SK-N-SH (cell line): Measurements from ENCODE around the gene MYL12A. TPM values are rescaled to one million over a fixed set of nuclear protein-coding genes. Genes with fewer than 3 reads are reported as not detected.
A peak's percentile ranks its signal among the peaks of the same experiment; 100 is the strongest.

Source experiments
- CTCF ChIA-PET: fragments of 300-600, 350-600 bp; formaldehyde crosslinking; extraction: SDS; loops from one replicate; lab custom pipeline; 2021; lab: Yijun Ruan, JAX
- POLR2A ChIA-PET: fragments of 350-600 bp; sonication (Branson Sonifier 250); formaldehyde crosslinking; extraction: SDS; loops from one replicate; lab custom pipeline; 2020; ENCODE audit warnings: antibody characterized with exemption, inconsistent platforms; lab: Yijun Ruan, JAX
- DNase-seq: peaks from one replicate; pipeline ENCODE4 v3.0.0; 2012
- H2AFZ ChIP-seq: fragments of 200-600 bp; sonication (generic); 2 replicates; pipeline ENCODE4 v1.8.1; 2016; ENCODE audit warnings: antibody characterized with exemption, mild to moderate bottlenecking, low read depth
- H3F3A ChIP-seq: fragments of 200-600 bp; sonication (generic); replicated peaks from 2 replicates; pipeline ENCODE3; 2016; ENCODE audit warnings: antibody characterized with exemption, mild to moderate bottlenecking; ENCODE audit not compliant: insufficient read depth
- H3K27ac ChIP-seq, 2 experiments: fragments of 200-500 bp in 1 of 2; fragments of 200-600 bp in 1 of 2; sonication (Bioruptor generic) in 1 of 2; sonication (generic), shearing (Covaris generic) in 1 of 2; 2 replicates each; pipeline versions ENCODE4 v1.5.1 to v1.6.1; 2014 to 2016; ENCODE audit warnings: low read depth in 2 of 2, inconsistent platforms in 1 of 2, low read length in 1 of 2, mild to moderate bottlenecking in 1 of 2, mixed read lengths in 1 of 2
- H3K27me3 ChIP-seq: fragments of 200-600 bp; sonication (generic), shearing (Covaris generic); 2 replicates; pipeline ENCODE4 v1.6.1; 2016; ENCODE audit warnings: mixed run types; ENCODE audit not compliant: insufficient read depth
- H3K36me3 ChIP-seq, 2 experiments: fragments of 200-500 bp in 1 of 2; fragments of 200-600 bp in 1 of 2; sonication (Bioruptor generic) in 1 of 2; sonication (generic) in 1 of 2; replicated peaks in 1 of 2; 2 replicates each; pipeline versions ENCODE3 to v1.5.1; 2014 to 2016; ENCODE audit warnings: low read length in 1 of 2, mild to moderate bottlenecking in 1 of 2; ENCODE audit not compliant: insufficient read depth in 2 of 2, control insufficient read depth in 1 of 2
- H3K4me1 ChIP-seq, 2 experiments: fragments of 200-500 bp in 1 of 2; fragments of 200-600 bp in 1 of 2; sonication (Bioruptor generic) in 1 of 2; sonication (generic), shearing (Covaris generic) in 1 of 2; 2 replicates each; pipeline versions ENCODE4 v1.5.1 to v1.6.1; 2014 to 2016; ENCODE audit warnings: low read depth in 1 of 2, low read length in 1 of 2, mixed run types in 1 of 2; ENCODE audit not compliant: insufficient read depth in 2 of 2, control insufficient read depth in 1 of 2
- H3K4me2 ChIP-seq: fragments of 200-600 bp; sonication (generic), shearing (Covaris generic); 2 replicates; pipeline ENCODE4 v1.6.1; 2017; ENCODE audit warnings: mixed run types
- H3K4me3 ChIP-seq, 2 experiments: fragments of 200-500 bp in 1 of 2; fragments of 200-600 bp in 1 of 2; sonication (Bioruptor generic) in 1 of 2; sonication (generic), shearing (Covaris generic) in 1 of 2; 2 replicates each; pipeline versions ENCODE4 v1.5.1 to v1.8.1; 2014 to 2016; ENCODE audit warnings: low read depth in 2 of 2, inconsistent platforms in 1 of 2, low read length in 1 of 2, mild to moderate bottlenecking in 1 of 2, mixed read lengths in 1 of 2, moderate library complexity in 1 of 2
- H3K79me2 ChIP-seq: fragments of 200-600 bp; sonication (generic); 2 replicates; pipeline ENCODE4 v1.8.1; 2017; ENCODE audit warnings: mild to moderate bottlenecking; ENCODE audit not compliant: insufficient read depth
- H3K9ac ChIP-seq: fragments of 200-600 bp; sonication (generic); 2 replicates; pipeline ENCODE4 v1.6.1; 2017; ENCODE audit warnings: mixed run types
- H3K9me2 ChIP-seq: fragments of 200-600 bp; sonication (generic); 2 replicates; pipeline ENCODE4 v1.6.1; 2017; ENCODE audit warnings: mixed run types
- H3K9me3 ChIP-seq: fragments of 200-600 bp; sonication (generic); 2 replicates; pipeline ENCODE4 v1.6.1; 2017; ENCODE audit warnings: mixed run types, mild to moderate bottlenecking, moderate library complexity
- H4K20me1 ChIP-seq: fragments of 200-600 bp; sonication (generic); 2 replicates; pipeline ENCODE4 v1.6.1; 2017; ENCODE audit warnings: mild to moderate bottlenecking, mixed run types; ENCODE audit not compliant: insufficient read depth
- CHD2 ChIP-seq: fragments of 150-350 bp; IDR thresholded peaks from 2 replicates; pipeline ENCODE4 v1.6.1; 2018; ENCODE audit warnings: low read length; ENCODE audit not compliant: partially characterized antibody
- FOSL2 ChIP-seq: IDR thresholded peaks from 2 replicates; pipeline ENCODE4 v1.4.0; 2012; ENCODE audit warnings: low read depth, mild to moderate bottlenecking, moderate library complexity, borderline replicate concordance
- GABPA ChIP-seq: IDR thresholded peaks from 2 replicates; pipeline ENCODE4 v1.4.0; 2012; ENCODE audit warnings: low read depth, mild to moderate bottlenecking
- MEF2A ChIP-seq: IDR thresholded peaks from 2 replicates; pipeline ENCODE4 v1.4.0; 2012; ENCODE audit warnings: low read depth, borderline replicate concordance
- MXI1 ChIP-seq: IDR thresholded peaks from 2 replicates; pipeline ENCODE4 v1.6.1; 2012; ENCODE audit warnings: mild to moderate bottlenecking, low read depth, low read length, improper control_type of control experiment
- NFIC ChIP-seq: IDR thresholded peaks from 2 replicates; pipeline ENCODE4 v1.4.0; 2012; ENCODE audit warnings: borderline replicate concordance
- NRF1 ChIP-seq: IDR thresholded peaks from 2 replicates; pipeline ENCODE4 v1.6.1; 2012; ENCODE audit warnings: low read depth, mild to moderate bottlenecking, low read length
- RAD21 ChIP-seq: IDR thresholded peaks from 2 replicates; pipeline ENCODE4 v1.6.1; 2012; ENCODE audit warnings: mild to moderate bottlenecking, low read length
- RFX5 ChIP-seq: IDR thresholded peaks from 2 replicates; pipeline ENCODE4 v1.6.1; 2012; ENCODE audit warnings: mild to moderate bottlenecking, improper control_type of control experiment, low read length
- RXRA ChIP-seq: IDR thresholded peaks from 2 replicates; pipeline ENCODE4 v1.4.0; 2012; ENCODE audit warnings: low read depth, mild to moderate bottlenecking, borderline replicate concordance
- TAF1 ChIP-seq: IDR thresholded peaks from 2 replicates; pipeline ENCODE4 v1.6.1; 2012; ENCODE audit warnings: low read depth, mild to moderate bottlenecking, low read length, moderate library complexity, borderline replicate concordance
- TCF12 ChIP-seq: IDR thresholded peaks from 2 replicates; pipeline ENCODE4 v1.4.0; 2012
- YY1 ChIP-seq: IDR thresholded peaks from 2 replicates; pipeline ENCODE4 v1.4.0; 2012; ENCODE audit warnings: low read depth, mild to moderate bottlenecking
- WGBS: methylation state at CpG from one replicate; pipeline ENCODE4 v1.1.6; 2017; ENCODE audit warnings: low lambda C conversion rate; 5-methylcytosine and 5-hydroxymethylcytosine counted together
- polyA plus RNA-seq, 3 experiments: library from polyadenylated mRNA; depleted of rRNA; stranded (reverse); fragments of >200 nt; gene quantifications; 2 replicates each; pipeline ENCODE4 v1.2.3, GENCODE V29; 2012
- TF ChIP-seq, protein P1 (sequence below): fragments of 150-350 bp; IDR thresholded peaks from 2 replicates; pipeline ENCODE4 v1.6.1; 2016; ENCODE audit warnings: mild to moderate bottlenecking, low read depth, low read length
- TF ChIP-seq, protein P2 (sequence below): IDR thresholded peaks from 2 replicates; pipeline ENCODE4 v1.4.0; 2012; ENCODE audit warnings: low read depth, borderline replicate concordance
- TF ChIP-seq, protein P3 (sequence below): IDR thresholded peaks from 2 replicates; pipeline ENCODE4; 2012
- TF ChIP-seq, protein P4 (sequence below): IDR thresholded peaks from 2 replicates; pipeline ENCODE4 v1.4.0; 2012; ENCODE audit warnings: low read depth
- TF ChIP-seq, protein P5 (sequence below): fragments of 150-350 bp; IDR thresholded peaks from 2 replicates; pipeline ENCODE4 v1.6.1; 2017; ENCODE audit warnings: antibody characterized with exemption, low read length, low read depth, borderline replicate concordance
- TF ChIP-seq, protein P6 (sequence below): IDR thresholded peaks from 2 replicates; pipeline ENCODE4 v1.4.0; 2012; ENCODE audit warnings: low read depth, borderline replicate concordance

The MYL12A gene
- polyA plus RNA-seq, 1 of the 3 experiments (the other 2 are of a cell fraction), result 448 TPM

DNA sequence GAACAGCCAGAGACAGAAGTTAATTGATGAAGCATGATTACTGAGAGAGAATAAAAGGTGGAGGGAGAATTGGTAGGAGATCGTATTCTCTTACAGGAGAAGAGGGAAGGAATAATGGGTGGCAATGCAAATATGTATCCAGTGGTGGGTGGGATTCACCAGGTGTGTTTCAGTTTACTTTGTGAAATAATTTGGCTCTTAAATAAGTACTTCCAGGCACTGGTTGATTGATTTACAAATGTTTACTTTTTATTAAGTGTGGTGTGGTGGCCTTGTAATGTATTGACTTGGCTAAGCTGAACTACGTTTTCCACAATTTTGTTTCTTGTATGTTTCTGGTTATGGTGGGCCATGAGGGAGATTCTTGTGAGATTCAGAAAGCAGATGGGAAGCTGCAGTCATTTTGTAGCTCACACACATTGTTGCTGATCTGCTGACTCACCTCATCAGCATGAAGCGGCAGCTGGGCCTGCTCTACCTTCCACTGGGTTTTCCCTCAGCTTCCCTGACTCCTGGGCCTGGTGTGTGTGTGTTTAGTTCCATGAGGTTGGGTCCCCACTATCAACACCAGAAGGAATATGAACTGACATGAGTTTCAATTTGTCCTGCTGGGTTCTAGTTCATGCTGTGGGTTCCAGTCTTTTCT, 47.0 kb downstream of the MYL12A start (continued):
- TF ChIP-seq, protein P1, sequence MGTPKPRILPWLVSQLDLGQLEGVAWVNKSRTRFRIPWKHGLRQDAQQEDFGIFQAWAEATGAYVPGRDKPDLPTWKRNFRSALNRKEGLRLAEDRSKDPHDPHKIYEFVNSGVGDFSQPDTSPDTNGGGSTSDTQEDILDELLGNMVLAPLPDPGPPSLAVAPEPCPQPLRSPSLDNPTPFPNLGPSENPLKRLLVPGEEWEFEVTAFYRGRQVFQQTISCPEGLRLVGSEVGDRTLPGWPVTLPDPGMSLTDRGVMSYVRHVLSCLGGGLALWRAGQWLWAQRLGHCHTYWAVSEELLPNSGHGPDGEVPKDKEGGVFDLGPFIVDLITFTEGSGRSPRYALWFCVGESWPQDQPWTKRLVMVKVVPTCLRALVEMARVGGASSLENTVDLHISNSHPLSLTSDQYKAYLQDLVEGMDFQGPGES, result no peak
- TF ChIP-seq, protein P2, sequence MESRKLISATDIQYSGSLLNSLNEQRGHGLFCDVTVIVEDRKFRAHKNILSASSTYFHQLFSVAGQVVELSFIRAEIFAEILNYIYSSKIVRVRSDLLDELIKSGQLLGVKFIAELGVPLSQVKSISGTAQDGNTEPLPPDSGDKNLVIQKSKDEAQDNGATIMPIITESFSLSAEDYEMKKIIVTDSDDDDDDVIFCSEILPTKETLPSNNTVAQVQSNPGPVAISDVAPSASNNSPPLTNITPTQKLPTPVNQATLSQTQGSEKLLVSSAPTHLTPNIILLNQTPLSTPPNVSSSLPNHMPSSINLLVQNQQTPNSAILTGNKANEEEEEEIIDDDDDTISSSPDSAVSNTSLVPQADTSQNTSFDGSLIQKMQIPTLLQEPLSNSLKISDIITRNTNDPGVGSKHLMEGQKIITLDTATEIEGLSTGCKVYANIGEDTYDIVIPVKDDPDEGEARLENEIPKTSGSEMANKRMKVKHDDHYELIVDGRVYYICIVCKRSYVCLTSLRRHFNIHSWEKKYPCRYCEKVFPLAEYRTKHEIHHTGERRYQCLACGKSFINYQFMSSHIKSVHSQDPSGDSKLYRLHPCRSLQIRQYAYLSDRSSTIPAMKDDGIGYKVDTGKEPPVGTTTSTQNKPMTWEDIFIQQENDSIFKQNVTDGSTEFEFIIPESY, result no peak
- no peak for TF ChIP-seq MEF2A
- TF ChIP-seq FOSL2, result no peak

DNA sequence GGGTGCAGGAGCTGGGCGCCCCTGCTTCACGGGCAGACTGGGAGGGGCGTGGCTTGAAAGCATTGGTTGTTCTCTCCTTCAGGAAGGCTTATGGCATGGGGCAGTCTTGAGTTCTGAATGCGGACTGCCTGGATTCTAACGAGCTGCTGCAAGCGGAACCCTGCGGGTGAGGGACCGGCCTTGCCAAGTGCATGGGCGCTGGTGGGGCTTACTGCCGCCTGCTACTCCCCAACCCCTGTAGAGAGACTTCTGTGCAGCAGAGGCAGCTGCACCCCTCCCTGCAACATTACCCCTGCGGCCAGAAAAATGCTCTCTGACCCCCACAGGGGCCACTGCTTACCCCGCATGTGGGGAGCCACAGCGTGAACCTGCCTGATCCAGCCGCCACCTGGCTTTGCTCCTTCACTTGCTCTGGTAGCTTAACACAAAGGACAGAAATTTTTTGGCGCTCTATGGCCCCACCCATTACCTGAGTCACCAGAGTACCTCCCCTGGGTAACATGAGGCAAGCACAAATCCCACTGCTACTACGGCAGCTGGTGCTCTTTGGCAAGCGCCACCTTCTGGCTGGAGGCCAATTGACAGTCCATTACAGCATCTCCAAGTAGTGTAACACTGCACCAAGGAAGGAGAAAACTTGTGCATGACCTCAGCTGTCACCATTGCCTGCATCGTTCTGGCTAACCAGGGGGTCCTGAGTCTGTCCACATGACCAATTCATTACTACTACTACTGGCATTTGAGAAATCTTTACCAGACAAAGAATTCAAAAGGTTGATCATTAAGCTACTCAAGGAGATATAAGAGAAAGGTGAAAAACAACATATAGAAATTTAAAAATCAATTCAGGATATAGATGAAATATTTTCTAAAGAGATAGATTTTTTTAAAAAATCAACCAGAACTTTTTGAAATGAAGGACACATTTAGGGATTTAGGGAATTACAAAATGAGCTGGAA, 49.7 kb downstream of the MYL12A start:
- ChIA-PET POLR2A (interaction anchor here (0.5 to 1.9 kb wide), 3 partner anchors 10 to 297 kb away, joined by 3 to 10 read pairs (median 6); no protein-coding TSS in a partner anchor), CTCF (interaction anchor here (0.6 to 4.5 kb wide), 45 partner anchors 8 to 572 kb away, joined by 3 to 36 read pairs (median 4); partner anchors contain the start of gene MYL12B)
- 2% methylated on average over 9 of the region's 18 CpGs for WGBS
- Histone ChIP-seq H3K4me1 (peaks cover 0 to 4% of the 10 kb centered on the region in 2 experiments; a peak in 1 of 4 replicates), H4K20me1 (no peaks in the 10 kb centered on the region), H3K9me2 (no peaks in the 10 kb centered on the region), H3K4me2 (peak overlapping the region; percentile 86), H3K79me2 (peaks cover 6% of the 10 kb centered on the region; the same call in 1 of the 2 replicates), H3F3A (no peaks in the 10 kb centered on the region), H3K27ac (peak overlapping the region; percentile 65 to 81), H3K27me3 (no peaks in the 10 kb centered on the region), H2AFZ (peak overlapping the region; percentile 84), H3K9ac (peak overlapping the region; percentile 85), H3K36me3 (no peaks in the 10 kb centered on the region), H3K4me3 (peak overlapping the region; percentile 79 to 88), H3K9me3 (no peaks in the 10 kb centered on the region)
- DNase-seq, result peak; percentile 75
- TF ChIP-seq NRF1 (no peak), NFIC (peak; percentile 52; the same call in 1 of the 2 replicates), RAD21 (peak; percentile 47), TAF1 (peak; percentile 89; the same call in 1 of the 2 replicates), RXRA (no peak), YY1 (peak; percentile 62; the same call in 1 of the 2 replicates), RFX5 (no peak), GABPA (no peak), MXI1 (no peak), TCF12 (peak; percentile 58), CHD2 (peak; percentile 75)
- TF ChIP-seq, protein P3, sequence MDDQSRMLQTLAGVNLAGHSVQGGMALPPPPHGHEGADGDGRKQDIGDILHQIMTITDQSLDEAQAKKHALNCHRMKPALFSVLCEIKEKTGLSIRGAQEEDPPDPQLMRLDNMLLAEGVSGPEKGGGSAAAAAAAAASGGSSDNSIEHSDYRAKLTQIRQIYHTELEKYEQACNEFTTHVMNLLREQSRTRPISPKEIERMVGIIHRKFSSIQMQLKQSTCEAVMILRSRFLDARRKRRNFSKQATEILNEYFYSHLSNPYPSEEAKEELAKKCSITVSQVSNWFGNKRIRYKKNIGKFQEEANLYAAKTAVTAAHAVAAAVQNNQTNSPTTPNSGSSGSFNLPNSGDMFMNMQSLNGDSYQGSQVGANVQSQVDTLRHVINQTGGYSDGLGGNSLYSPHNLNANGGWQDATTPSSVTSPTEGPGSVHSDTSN, result peak; percentile 20; the same call in 1 of the 2 replicates
- TF ChIP-seq, protein P4, sequence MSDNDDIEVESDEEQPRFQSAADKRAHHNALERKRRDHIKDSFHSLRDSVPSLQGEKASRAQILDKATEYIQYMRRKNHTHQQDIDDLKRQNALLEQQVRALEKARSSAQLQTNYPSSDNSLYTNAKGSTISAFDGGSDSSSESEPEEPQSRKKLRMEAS, result peak; percentile 89
- TF ChIP-seq, protein P5, sequence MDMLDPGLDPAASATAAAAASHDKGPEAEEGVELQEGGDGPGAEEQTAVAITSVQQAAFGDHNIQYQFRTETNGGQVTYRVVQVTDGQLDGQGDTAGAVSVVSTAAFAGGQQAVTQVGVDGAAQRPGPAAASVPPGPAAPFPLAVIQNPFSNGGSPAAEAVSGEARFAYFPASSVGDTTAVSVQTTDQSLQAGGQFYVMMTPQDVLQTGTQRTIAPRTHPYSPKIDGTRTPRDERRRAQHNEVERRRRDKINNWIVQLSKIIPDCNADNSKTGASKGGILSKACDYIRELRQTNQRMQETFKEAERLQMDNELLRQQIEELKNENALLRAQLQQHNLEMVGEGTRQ, result no peak
- TF ChIP-seq, protein P2, result no peak
- TF ChIP-seq, protein P6, sequence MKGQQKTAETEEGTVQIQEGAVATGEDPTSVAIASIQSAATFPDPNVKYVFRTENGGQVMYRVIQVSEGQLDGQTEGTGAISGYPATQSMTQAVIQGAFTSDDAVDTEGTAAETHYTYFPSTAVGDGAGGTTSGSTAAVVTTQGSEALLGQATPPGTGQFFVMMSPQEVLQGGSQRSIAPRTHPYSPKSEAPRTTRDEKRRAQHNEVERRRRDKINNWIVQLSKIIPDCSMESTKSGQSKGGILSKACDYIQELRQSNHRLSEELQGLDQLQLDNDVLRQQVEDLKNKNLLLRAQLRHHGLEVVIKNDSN, result no peak
